C4-2B (cell line): ENCODE measurements around the gene CRMP1.

Experiments used
- CTCF ChIP-seq: fragments of 450-650 bp; conservative IDR thresholded peaks from 2 replicates; pipeline ENCODE4 v1.5.1; 2017; ENCODE audit warnings: mild to moderate bottlenecking
- ZFX ChIP-seq: fragments of 450-650 bp; IDR thresholded peaks from 2 replicates; pipeline ENCODE4 v1.6.1; 2017

- no peak for TF ChIP-seq CTCF
- TF ChIP-seq ZFX = no peak
Observed at GRCh38 chr4:5940470-5941203, 47.8 kb upstream of the CRMP1 start.
